K562 (cell line): ENCODE results near the gene NRG2. TPM values are rescaled to one million over a fixed set of nuclear protein-coding genes. Genes with fewer than 3 reads are reported as not detected.
A peak's percentile ranks its signal among the peaks of the same experiment; 100 is the strongest.

Experiments
- ARID2 ChIP-seq: fragments of 450-650 bp; IDR thresholded peaks from 2 replicates; pipeline ENCODE4 v1.6.1; 2017; ENCODE audit warnings: antibody characterized with exemption, mild to moderate bottlenecking
- CSDE1 ChIP-seq, 2 experiments: fragments of 450-650 bp; IDR thresholded peaks; 2 replicates each; pipeline ENCODE4 v1.6.1; 2016; ENCODE audit warnings: mild to moderate bottlenecking in 1 of 2
- ELF2 ChIP-seq: fragments of 250-450 bp; sonication (Bioruptor Pico); IDR thresholded peaks from 2 replicates; pipeline ENCODE4 v1.5.0; 2021; ENCODE audit warnings: mild to moderate bottlenecking
- ETV5 ChIP-seq: sonication (generic); formaldehyde crosslinking; IDR thresholded peaks from 2 replicates; pipeline ENCODE4 v1.4.0; 2020; ENCODE audit warnings: low read depth, mild to moderate bottlenecking, missing genetic modification reagents
- HDAC6 ChIP-seq: IDR thresholded peaks from 2 replicates; pipeline ENCODE4 v1.6.1; 2012; ENCODE audit warnings: low read depth, mild to moderate bottlenecking, control low read depth, inconsistent platforms, low read length, moderate library complexity
- HNRNPLL ChIP-seq: fragments of 200-400 bp; formaldehyde crosslinking; IDR thresholded peaks from 2 replicates; pipeline ENCODE4 v1.6.1; 2017; ENCODE audit warnings: low read length, low read depth, mild to moderate bottlenecking; ENCODE audit not compliant: poor library complexity, severe bottlenecking
- IRF2 ChIP-seq: sonication (generic); formaldehyde crosslinking; IDR thresholded peaks from 2 replicates; pipeline ENCODE4 v1.8.1; 2022; ENCODE audit warnings: mild to moderate bottlenecking, missing genetic modification reagents
- JUNB ChIP-seq: fragments of 450-650 bp; formaldehyde crosslinking; conservative IDR thresholded peaks from 2 replicates; pipeline ENCODE4 v1.4.0; 2020; ENCODE audit warnings: mild to moderate bottlenecking
- NCOA2 ChIP-seq, 2 experiments: fragments of 450-650 bp; IDR thresholded peaks; 2 replicates each; pipeline ENCODE4 v1.6.1; 2018; ENCODE audit warnings: mild to moderate bottlenecking in 2 of 2, moderate library complexity in 1 of 2; ENCODE audit not compliant: partially characterized antibody in 2 of 2
- NUFIP1 ChIP-seq: fragments of 450-650 bp; IDR thresholded peaks from 2 replicates; pipeline ENCODE4 v1.6.1; 2018; ENCODE audit not compliant: partially characterized antibody
- PHF20 ChIP-seq: fragments of 450-650 bp; IDR thresholded peaks from 2 replicates; pipeline ENCODE4 v1.6.1; 2018; ENCODE audit not compliant: partially characterized antibody
- RAD51 ChIP-seq: fragments of 450-650 bp; IDR thresholded peaks from 2 replicates; pipeline ENCODE4 v1.7.1; 2016; ENCODE audit warnings: low read depth, mild to moderate bottlenecking, borderline replicate concordance
- RBM39 ChIP-seq: fragments of 200-400 bp; formaldehyde crosslinking; optimal IDR thresholded peaks from 2 replicates; pipeline ENCODE3; 2018; ENCODE audit warnings: low read depth, low read length
- RCOR1 ChIP-seq, 2 experiments: IDR thresholded peaks; 2 replicates each; pipeline ENCODE4 v1.6.1; 2012; ENCODE audit warnings: low read depth in 2 of 2, low read length in 2 of 2, borderline replicate concordance in 1 of 2, improper control_type of control experiment in 1 of 2
- RUNX1 ChIP-seq: sonication (generic); IDR thresholded peaks from 2 replicates; pipeline ENCODE4 v1.6.1; 2016; ENCODE audit warnings: antibody characterized with exemption, low read depth
- SMARCA4 ChIP-seq: fragments of 450-650 bp; IDR thresholded peaks from 2 replicates; pipeline ENCODE4 v1.6.1; 2016
- SRF ChIP-seq, 2 experiments: fragments of 250-450, 450-650 bp in 1 of 2; sonication (Bioruptor Pico) in 1 of 2; sonication (generic) in 1 of 2; formaldehyde crosslinking; IDR thresholded peaks; 2 replicates each; pipeline versions ENCODE4 v1.5.0 to v1.5.1; 2020 to 2022; ENCODE audit warnings: mild to moderate bottlenecking in 1 of 2, missing genetic modification reagents in 1 of 2
- STAT5B ChIP-seq: fragments of 250-450 bp; sonication (Bioruptor Pico); IDR thresholded peaks from 2 replicates; pipeline ENCODE4 v1.8.0; 2021; ENCODE audit warnings: mild to moderate bottlenecking, inconsistent platforms
- ZEB2 ChIP-seq: fragments of 450-650 bp; IDR thresholded peaks from 2 replicates; pipeline ENCODE4 v1.6.1; 2016
- ZNF57 ChIP-seq: fragments of 450-650 bp; formaldehyde crosslinking; IDR thresholded peaks from 2 replicates; pipeline ENCODE4 v1.4.0; 2020; ENCODE audit warnings: mild to moderate bottlenecking, moderate library complexity
- ZNF696 ChIP-seq: fragments of 250-450 bp; sonication (Bioruptor Pico); conservative IDR thresholded peaks from 2 replicates; pipeline ENCODE4 v1.4.0; 2020; ENCODE audit warnings: mild to moderate bottlenecking, moderate library complexity
- polyA plus RNA-seq, 8 experiments: library from polyadenylated mRNA; depleted of rRNA in 4 of 8; stranded (reverse) in 5 of 8; unstranded in 3 of 8; fragments of >200 nt; fragmentation: Nextera tagmentation in 2 of 8; fragmentation: Illumina TruSeq in 1 of 8; extraction: Ambion mirVana in 2 of 8; extraction: Trizol in 1 of 8; gene quantifications; 2 replicates each; pipeline versions ENCODE4 v1.2.1 to v1.2.3, GENCODE V29; 2011 to 2014; ENCODE audit warnings: inconsistent platforms in 1 of 8, missing spikeins in 1 of 8
- total RNA-seq, 7 experiments: library from RNA; depleted of rRNA in 6 of 7; stranded (reverse); fragments of >200 nt in 6 of 7; fragmentation: Illumina TruSeq in 2 of 7; extraction: Trizol in 2 of 7; gene quantifications; 2 replicates each; pipeline versions ENCODE4 v1.2.1 to v1.2.3, GENCODE V29; 2011 to 2021; ENCODE audit warnings: low replicate concordance in 1 of 7
- TF ChIP-seq, protein P1 (sequence below): sonication (generic); formaldehyde crosslinking; IDR thresholded peaks from 2 replicates; pipeline ENCODE4 v1.8.0; 2022; ENCODE audit warnings: mild to moderate bottlenecking, missing genetic modification reagents
- TF ChIP-seq, protein P2 (sequence below): fragments of 450-650 bp; IDR thresholded peaks from 2 replicates; pipeline ENCODE4 v1.7.0; 2016; ENCODE audit warnings: borderline replicate concordance
- TF ChIP-seq, protein P3 (sequence below): fragments of 450-650 bp; formaldehyde crosslinking; IDR thresholded peaks from 2 replicates; pipeline ENCODE4 v1.4.0; 2022; ENCODE audit warnings: mild to moderate bottlenecking, moderate library complexity

The NRG2 gene
- total and polyA plus RNA-seq, 9 of the 15 experiments (the other 6 are each of a cell fraction or from before 2014, with no cell fraction given): not detected

DNA sequence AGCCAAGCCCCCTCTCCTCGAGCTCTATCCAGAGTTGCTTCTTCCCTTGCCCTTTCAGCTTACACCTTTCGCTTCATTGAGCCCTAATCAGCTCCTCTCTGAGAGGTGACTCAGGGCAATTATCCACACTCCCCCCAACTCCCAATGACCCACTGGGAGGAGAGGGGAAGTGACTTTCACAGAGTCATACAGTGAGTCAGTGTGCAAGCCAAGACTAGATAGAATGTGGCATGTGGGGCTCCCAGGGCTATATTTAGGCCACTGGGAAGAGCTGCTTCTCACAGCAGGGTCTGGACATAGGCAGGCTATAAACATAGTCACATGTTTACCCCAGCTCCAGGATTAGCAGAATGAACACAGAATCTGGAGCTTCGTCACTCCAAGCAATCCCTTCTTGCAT is 57.4 kb downstream of the NRG2 start (continued):
- TF ChIP-seq, protein P1, sequence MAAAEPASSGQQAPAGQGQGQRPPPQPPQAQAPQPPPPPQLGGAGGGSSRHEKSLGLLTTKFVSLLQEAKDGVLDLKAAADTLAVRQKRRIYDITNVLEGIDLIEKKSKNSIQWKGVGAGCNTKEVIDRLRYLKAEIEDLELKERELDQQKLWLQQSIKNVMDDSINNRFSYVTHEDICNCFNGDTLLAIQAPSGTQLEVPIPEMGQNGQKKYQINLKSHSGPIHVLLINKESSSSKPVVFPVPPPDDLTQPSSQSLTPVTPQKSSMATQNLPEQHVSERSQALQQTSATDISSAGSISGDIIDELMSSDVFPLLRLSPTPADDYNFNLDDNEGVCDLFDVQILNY (CRISPR knock-in tag): no peak
- TF ChIP-seq, protein P2, sequence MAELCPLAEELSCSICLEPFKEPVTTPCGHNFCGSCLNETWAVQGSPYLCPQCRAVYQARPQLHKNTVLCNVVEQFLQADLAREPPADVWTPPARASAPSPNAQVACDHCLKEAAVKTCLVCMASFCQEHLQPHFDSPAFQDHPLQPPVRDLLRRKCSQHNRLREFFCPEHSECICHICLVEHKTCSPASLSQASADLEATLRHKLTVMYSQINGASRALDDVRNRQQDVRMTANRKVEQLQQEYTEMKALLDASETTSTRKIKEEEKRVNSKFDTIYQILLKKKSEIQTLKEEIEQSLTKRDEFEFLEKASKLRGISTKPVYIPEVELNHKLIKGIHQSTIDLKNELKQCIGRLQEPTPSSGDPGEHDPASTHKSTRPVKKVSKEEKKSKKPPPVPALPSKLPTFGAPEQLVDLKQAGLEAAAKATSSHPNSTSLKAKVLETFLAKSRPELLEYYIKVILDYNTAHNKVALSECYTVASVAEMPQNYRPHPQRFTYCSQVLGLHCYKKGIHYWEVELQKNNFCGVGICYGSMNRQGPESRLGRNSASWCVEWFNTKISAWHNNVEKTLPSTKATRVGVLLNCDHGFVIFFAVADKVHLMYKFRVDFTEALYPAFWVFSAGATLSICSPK: no peak
- TF ChIP-seq STAT5B (no peak), NUFIP1 (no peak), ZEB2 (no peak), ELF2 (no peak), RAD51 (no peak), HNRNPLL (no peak), NCOA2 (IDR thresholded peaks at IDR 0.05; ENCODE audit: partially characterized antibody in 2 of 2) (no peak), SRF (CRISPR knock-in tag; IDR thresholded peaks at IDR 0.05) (0 out of 4 replicates have a peak, but pooled peaks of 1 of the 2 experiments have one; percentile 40), SMARCA4 (peak; percentile 81), JUNB (no peak), HDAC6 (no peak), CSDE1 (IDR thresholded peaks at IDR 0.05) (no peak), ARID2 (no peak), RCOR1 (IDR thresholded peaks at IDR 0.05; ENCODE audit: borderline replicate concordance in 1 of 2, low read depth in 2 of 2, low read length in 2 of 2) (no peak), ZNF57 (CRISPR knock-in tag) (no peak), PHF20 (no peak), ZNF696 (CRISPR knock-in tag) (no peak), IRF2 (CRISPR knock-in tag) (no peak), ETV5 (CRISPR knock-in tag) (peak; percentile 70; the same call in 1 of the 2 replicates), RBM39 (no peak), RUNX1 (no peak)
- TF ChIP-seq, protein P3, sequence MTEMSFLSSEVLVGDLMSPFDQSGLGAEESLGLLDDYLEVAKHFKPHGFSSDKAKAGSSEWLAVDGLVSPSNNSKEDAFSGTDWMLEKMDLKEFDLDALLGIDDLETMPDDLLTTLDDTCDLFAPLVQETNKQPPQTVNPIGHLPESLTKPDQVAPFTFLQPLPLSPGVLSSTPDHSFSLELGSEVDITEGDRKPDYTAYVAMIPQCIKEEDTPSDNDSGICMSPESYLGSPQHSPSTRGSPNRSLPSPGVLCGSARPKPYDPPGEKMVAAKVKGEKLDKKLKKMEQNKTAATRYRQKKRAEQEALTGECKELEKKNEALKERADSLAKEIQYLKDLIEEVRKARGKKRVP (CRISPR knock-in tag): no peak
